ENCODE measurements around the gene MYO5A. TPM values are rescaled to one million over a fixed set of nuclear protein-coding genes. Genes with fewer than 3 reads are reported as not detected.
A peak's percentile ranks its signal among the peaks of the same experiment; 100 is the strongest.

The MYO5A gene
- total and polyA plus RNA-seq, 10 of the 15 experiments (the other 5 are each of a cell fraction or from before 2014, with no cell fraction given), result 4.2 to 42.9 (median 31.1) TPM

DNA sequence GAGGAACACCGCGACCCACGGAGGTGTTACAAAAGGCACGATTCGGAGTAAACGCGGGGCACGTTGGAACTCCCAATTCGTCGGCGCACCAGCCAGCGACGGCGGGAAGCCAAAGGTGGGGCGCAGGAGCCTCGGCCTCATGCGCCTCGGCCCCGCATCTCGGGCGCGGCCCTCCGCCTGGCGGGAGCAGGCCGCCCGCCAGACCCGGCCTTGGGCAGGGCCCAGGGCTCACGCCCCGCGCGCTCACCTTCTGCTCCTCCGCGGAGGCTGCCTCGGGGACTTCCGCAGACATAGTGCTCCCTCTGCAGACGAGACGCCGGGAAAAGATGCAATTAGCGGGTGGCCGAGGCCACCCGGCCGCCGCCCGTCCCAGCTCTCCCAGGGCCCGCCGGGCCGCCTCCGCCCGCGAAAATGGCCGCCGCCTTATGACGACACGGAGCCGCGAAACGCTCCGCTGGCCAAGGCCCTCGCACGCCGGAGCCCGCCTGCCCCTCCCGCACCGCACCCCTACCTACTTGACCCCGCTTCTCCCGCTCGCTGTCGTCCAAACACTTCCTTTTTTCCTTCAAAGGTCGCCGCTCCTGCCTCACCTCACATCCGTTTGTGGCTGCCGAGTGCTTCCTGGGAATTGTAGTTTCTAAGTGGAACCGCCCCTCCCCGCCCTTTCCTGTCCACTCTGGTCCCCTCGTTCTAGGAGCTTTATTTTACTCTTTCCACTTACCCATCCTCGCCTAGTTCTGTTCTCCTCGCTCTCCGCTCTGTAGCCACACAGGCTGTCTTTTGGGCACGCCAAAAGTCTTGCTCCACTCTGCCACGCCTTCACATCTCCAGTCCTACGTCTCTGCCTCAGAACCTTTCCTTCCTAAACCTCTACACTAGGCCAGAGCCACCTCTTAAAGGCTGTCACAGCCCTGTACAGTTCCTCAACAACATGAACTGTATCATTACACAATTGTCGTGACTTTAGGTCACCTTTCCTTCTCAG, 40.2 kb upstream of the MYO5A start, which contains the start of gene ARPP19 (continued):
- TF ChIP-seq, protein P1, sequence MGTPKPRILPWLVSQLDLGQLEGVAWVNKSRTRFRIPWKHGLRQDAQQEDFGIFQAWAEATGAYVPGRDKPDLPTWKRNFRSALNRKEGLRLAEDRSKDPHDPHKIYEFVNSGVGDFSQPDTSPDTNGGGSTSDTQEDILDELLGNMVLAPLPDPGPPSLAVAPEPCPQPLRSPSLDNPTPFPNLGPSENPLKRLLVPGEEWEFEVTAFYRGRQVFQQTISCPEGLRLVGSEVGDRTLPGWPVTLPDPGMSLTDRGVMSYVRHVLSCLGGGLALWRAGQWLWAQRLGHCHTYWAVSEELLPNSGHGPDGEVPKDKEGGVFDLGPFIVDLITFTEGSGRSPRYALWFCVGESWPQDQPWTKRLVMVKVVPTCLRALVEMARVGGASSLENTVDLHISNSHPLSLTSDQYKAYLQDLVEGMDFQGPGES (IDR thresholded peaks at IDR 0.05), result no peak
- no peak for TF ChIP-seq SP1 (IDR thresholded peaks at IDR 0.05; ENCODE audit: low read depth, low read length)
- peak; percentile 23; the same call in 1 of the 2 replicates for TF ChIP-seq PKNOX1 (IDR thresholded peaks at IDR 0.05)
- peak; percentile 96 for TF ChIP-seq NR2C1 (IDR thresholded peaks at IDR 0.05)
- TF ChIP-seq RBBP5 (conservative IDR thresholded peaks at IDR 0.05), result no peak
- TF ChIP-seq ZNF24 (IDR thresholded peaks at IDR 0.05), result peak; percentile 69; the same call in 1 of the 2 replicates
- TF ChIP-seq FOXM1 (IDR thresholded peaks at IDR 0.05; ENCODE audit: low read depth, low read length), result no peak; the same call in 1 of the 2 replicates
- no peak for TF ChIP-seq POLR2AphosphoS2 (IDR thresholded peaks at IDR 0.05; ENCODE audit: low read depth, low read length)
- TF ChIP-seq BMI1 (IDR thresholded peaks at IDR 0.05; ENCODE audit: borderline replicate concordance), result no peak
- TF ChIP-seq TCF3 (IDR thresholded peaks at IDR 0.05; ENCODE audit: borderline replicate concordance, insufficient read depth, low read depth, low read length), result 0 out of 2 replicates have a peak, but pooled peaks have one; percentile 0
- no peak for TF ChIP-seq PRDM15 (CRISPR knock-in tag; IDR thresholded peaks at IDR 0.05)
- TF ChIP-seq ZNF274 (IDR thresholded peaks at IDR 0.05; ENCODE audit: insufficient read depth, insufficient read length), result no peak
- no peak for TF ChIP-seq MEF2B (IDR thresholded peaks at IDR 0.05; ENCODE audit: partially characterized antibody, poor library complexity, severe bottlenecking)
- no peak for TF ChIP-seq CBX5 (IDR thresholded peaks at IDR 0.05; ENCODE audit: low read depth)
- TF ChIP-seq RCOR1 (conservative IDR thresholded peaks at IDR 0.05; ENCODE audit: low read depth, low read length), result no peak
- TF ChIP-seq, protein P2, sequence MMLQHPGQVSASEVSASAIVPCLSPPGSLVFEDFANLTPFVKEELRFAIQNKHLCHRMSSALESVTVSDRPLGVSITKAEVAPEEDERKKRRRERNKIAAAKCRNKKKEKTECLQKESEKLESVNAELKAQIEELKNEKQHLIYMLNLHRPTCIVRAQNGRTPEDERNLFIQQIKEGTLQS (IDR thresholded peaks at IDR 0.05; ENCODE audit: borderline replicate concordance, extremely low read depth, low read depth, low read length), result no peak
- peak; percentile 92; the same call in 1 of the 2 replicates for TF ChIP-seq HDGF (IDR thresholded peaks at IDR 0.05)
- TF ChIP-seq YBX1 (IDR thresholded peaks at IDR 0.05), result no peak
- peak; percentile 34; the same call in 1 of the 2 replicates for TF ChIP-seq EED (IDR thresholded peaks at IDR 0.05; ENCODE audit: low read depth)
- TF ChIP-seq MYC (IDR thresholded peaks at IDR 0.05; ENCODE audit: insufficient read depth, insufficient read length, insufficient replicate concordance, low read length, severe bottlenecking), result peak; percentile 56
- TF ChIP-seq RAD21 (IDR thresholded peaks at IDR 0.05; ENCODE audit: insufficient read depth, low read depth, low read length), result peak; percentile 34
- TF ChIP-seq SMAD1 (IDR thresholded peaks at IDR 0.05; ENCODE audit: low read depth, partially characterized antibody), result no peak
- no peak for TF ChIP-seq SUPT20H (IDR thresholded peaks at IDR 0.05; ENCODE audit: borderline replicate concordance, control insufficient read depth, low read depth, low read length)
- TF ChIP-seq GABPA (IDR thresholded peaks at IDR 0.05; ENCODE audit: low read depth), result peak; percentile 95
